Activated naive CD4-positive, alpha-beta T cell (primary cell): ENCODE measurements around the gene XYLT2.
A peak's percentile ranks its signal among the peaks of the same experiment; 100 is the strongest.
"Not testable (repeated sequence)": the region's sequence is repeated elsewhere in the genome, so short reads cannot be mapped to it uniquely, and the experiment has no call there.

Experiments
- DNase-seq, 4 experiments: peaks; one replicate each; lab custom pipeline; 2025; lab: John Stamatoyannopoulos, UW

Gene XYLT2

DNA sequence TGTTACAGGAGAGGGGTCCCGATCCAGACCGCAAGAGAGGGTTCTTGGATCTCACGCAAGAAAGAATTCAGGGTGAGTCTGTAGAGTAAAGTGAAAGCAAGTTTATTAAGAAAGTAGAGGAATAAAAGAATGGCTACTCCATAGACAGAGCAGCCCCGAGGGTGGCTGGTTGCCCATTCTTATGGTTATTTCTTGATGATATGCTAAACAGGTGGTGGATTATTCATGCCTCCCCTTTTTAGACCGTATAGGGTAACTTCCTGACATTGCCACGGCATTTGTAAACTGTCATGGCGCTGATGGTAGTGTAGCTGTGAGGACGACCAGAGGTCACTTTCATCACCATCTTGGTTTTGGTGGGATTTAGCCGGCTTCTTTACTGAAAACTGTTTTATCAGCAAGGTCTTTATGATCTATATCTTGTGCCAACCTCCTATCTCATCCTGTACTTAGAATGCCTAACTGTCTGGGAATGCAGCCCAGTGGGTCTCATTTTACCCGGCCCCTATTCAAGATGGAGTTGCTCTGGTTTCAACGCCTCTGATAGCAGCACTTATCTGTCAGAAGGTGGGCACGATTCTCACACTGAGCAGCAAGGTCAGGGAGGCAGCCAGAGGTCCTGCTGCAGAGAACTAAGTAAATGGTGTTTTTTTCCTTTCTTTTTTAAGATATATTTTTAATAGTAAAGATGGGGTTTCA is 26.5 kb upstream of the XYLT2 start:
- DNase-seq = no peak

DNA sequence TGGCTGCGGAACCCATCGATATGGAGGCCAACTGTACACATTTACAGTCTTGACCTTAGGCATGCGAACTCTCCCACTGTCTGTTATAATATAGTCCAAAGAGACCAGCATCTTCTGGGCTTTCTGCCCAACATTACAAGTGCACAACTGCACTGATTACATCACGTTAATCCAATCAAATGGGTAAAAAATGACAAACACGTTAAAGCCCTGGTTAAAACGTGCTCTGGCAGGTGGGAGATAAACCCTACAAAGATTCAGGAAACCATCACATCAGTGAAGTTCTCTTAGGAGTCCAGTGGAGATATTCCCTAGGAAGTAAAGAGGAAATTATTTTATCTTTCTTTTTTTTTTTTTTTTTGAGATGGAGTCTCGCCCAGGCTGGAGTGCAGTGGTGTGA is 23.7 kb upstream of the XYLT2 start:
- no peak for DNase-seq

DNA sequence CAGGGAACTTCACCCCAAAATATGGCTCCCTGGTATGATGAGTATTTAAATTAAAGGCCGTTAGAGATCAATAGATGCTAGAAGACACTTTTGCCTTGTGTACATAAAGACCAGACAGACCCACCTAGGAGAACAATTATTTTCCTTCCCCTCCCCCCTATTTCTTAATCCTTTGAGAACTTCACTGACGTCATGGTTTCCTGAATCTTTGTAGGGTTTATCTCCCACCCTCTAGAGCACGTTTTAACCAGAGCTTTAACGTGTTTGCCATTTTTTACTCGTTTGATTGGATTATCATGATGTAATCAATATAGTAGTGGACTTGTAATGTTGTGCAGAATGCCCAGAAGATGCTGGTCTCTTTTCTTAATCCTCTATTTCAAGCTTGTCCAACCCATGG is 22.9 kb upstream of the XYLT2 start:
- DNase-seq = no peak

DNA sequence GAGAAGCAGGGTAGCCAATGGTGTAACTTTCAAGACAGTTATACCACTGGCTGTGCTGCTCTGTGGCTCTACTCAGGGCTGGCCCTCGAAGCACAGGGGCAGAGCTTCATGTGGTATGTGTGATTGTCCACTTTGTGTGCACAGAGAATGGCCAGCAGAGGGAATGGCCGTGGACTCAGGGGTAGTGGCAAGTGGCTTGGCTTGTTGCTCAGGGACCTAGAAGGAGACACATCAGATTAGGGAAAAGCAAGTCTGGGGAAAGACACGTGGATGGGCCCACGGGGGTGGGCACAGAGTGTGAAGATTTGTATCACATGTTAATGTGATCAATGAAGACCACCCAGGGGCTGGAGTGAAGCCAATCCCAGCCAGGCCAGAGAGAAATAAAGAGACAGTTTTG is 20.0 kb upstream of the XYLT2 start:
- DNase-seq = no peak

DNA sequence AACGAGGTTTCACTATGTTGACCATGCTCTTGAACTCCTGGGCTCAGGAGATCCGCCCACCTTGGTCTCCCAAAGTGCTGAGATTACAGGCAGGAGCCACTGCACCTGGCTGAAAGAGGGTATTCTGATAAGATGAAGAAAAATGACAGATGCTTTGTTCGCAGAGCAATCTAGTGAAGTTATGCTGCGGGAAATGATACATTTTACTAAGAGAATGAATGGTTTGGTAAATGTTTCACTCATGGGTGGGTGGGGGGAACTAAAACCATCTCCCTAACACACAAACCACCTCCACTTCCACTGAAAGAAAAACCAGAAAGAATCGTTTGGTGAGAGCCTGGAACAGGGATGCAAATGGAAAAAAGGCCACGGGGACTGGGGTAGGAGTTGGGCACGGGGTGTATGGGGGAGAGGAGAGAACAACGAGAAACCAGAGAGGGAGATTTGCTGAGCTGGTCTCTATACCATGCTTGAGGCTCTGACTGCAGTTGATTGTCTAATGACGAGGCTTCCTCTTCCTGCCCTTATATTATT is 19.0 kb upstream of the XYLT2 start:
- no peak for DNase-seq

DNA sequence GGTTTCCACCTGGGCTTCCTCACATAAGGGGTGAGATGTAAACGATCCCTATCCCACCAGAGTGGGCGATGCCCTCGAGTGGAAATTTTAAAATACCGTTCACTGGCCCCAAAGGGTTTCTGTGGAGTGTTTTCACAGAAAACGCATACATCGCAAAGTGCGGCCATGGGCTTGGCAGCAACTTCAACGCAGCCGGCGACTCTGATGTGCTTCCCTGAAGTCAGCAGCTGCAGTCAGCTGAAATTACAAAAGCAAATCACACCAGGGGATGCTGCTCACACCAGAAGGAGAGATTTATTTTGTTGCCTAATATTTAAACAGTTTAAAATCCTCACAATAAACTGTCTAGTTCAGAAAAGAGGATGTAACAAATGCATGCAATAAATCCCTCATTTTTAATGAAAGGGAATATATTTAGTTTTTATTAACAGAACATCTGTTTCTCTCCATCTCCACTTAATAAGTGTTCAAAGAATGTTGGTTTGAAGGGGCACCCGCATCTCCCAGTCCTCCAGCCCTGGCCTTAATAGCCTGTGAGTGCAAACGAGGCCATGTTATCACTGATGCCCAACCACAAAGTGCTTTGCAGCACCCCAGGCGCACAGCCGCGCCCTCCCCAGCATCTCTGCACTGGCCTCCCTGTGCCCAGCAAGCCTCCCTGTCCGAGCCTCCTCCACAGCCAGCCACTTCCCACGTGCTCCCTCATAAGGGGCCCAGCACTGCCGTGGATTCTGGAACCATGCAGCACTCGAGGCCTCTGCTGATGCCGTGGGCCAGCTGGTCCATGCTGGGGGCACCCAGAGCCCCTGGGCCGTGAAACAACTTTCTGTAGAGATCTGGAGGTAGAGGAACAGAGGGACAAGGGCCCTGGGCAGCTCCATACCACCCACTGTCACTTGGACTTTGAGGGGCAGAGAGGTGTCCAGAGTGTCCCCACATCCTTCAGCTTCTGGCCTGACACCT is 17.3 kb upstream of the XYLT2 start:
- no peak for DNase-seq

DNA sequence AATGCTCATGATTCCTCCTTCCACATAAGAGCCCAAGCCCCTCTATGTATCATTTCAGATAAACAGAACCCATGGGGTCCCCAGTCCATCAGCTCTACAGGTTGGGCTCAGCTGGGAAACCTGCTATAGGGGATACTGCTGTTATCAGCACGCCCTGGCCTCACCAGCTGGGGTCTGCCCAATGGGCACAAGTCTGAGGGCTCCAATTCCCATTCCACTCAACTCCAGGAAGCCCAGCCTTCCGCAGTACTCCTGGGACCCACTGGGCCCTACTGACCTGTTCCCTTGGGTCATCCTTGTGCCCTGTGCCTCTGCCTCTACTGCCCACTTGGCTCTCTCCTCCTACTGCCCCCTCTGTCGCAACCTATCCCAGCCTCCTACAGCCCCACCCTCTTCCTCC is 16.2 kb upstream of the XYLT2 start:
- no peak for DNase-seq

DNA sequence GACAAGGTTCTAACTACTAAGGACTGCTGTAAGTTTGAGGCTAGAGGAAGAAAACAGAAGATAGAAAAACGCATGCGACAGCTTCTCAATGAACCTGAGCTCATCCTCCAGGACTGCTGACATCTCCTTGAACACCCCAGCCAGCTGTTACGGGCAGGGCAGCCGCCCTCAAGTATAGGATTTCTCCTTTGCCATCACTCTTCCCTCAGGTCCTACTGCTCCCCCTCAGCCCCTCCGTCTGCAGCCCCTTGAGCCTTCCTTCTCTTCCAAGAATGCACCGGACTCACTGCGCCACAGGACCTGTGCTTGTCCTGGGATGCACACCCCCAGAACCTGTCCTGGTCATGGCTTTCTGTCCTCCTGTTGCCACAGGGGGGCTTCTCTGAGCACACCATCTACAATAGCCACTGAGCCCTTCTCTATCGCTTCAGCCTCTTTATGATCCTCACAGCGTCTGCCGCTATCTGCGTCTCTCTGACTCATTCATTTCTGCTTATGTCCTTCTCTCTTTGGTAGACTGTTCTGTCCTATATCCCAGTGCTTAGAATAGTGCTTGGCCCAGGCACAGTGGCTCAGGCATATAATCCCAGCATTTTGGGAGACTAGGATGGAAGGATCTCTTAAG is 15.7 kb upstream of the XYLT2 start:
- no peak for DNase-seq

DNA sequence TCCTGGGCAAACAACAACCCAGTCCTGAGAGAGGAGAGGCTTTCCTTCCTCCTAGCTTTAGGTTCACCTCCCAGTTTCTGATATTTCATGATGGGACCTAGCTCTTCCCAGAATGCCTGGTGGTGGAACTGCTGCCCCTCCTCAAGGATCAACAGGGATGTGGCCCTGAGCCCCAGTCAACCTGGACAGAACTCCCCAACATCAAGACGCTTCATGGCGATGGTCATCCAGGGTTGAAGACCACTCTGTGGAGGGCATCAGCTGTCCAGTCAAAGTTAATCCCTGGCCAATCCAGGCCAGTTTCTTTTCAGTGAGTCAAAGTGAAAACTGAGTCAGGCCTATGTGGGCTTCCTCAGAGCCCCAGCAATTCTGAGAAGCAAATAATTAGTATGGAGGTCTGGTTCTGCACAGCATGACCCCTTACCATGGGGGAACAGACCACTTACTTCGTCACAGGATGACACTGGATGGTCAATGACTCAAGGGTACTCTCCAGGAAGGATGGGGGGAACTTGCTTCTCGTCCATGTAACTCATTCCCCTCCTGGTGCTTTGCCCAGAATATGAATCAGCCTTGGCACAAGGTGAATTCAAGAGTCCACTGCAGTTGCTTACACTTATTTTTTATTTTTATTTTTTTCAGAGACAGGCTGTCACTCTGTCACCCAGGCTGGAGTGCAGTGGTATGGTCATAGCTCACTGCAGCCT is 14.7 kb upstream of the XYLT2 start:
- DNase-seq = no peak

DNA sequence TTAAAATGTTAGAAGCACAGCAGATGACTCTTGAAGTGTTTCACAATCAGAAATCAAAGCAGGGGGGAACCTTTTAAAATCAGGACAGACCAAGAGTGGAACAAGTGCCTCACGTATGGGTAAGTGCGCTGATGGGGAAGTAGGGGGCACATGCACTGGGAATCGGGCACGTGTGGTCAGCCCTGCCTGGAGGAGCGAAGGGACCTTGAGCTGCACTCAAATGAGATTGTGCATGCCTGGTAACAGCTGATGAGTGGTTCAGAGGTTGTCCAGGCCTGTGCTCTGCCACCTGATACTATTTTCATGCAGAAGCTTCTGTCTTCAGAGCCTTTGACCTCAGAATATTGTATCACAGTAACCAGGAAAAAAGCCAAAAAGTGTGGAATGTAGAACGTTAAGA is 13.7 kb upstream of the XYLT2 start:
- DNase-seq = no peak

DNA sequence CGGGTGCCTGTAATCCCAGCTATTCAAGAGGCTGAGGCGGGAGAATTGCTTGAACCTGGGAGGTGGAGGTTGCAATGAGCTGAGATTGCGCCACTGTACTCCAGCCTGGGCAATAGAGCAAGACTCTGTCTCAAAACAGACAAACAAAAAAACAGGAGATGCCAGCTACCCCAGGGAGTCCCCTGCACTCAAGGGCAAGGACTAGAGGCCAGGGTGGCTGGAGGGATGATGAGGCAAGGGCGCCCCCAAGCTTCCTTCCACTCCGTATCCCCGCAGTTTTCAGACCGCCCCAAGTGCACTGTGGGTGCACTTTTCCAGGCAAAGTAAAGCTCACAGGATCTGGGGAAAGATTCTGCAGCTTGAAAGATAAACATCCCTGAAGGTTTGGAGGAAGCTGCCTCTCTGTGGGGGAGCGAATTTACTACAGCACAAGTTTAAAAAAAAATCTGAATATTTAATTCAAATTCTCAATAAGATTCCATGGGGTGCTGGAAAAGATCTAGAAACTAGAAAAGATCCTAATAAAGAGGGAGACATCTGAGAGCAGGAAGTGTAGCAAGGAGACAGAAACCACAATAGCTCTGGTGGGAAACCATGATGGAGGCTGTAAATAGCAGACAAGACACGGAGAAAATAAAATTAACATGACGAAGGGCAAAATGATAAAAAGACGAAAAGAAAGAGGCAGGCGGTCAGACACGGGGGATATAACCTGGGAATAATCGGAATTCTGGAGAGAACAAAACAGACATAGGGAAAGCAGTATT is 12.5 kb upstream of the XYLT2 start:
- not testable (repeated sequence) for DNase-seq

DNA sequence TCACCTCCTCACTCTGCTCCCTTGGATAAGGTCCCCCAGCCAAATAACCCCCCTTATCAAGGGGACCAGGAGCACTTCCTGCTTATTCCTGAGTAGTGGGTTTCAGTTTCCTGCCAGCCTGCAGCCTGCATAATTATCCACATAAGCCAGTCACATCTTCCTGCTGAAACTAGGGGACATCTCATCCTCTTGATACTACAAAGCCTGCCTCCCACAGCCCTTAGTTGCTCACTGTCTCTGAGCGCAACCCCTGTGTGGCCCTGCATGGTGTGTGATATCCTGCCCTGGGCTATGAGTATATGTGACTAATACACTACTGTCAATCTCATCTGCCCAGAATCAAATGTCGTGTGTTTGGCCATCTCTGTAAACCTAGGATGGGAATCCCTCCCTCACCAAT is 8.0 kb upstream of the XYLT2 start:
- no peak for DNase-seq

DNA sequence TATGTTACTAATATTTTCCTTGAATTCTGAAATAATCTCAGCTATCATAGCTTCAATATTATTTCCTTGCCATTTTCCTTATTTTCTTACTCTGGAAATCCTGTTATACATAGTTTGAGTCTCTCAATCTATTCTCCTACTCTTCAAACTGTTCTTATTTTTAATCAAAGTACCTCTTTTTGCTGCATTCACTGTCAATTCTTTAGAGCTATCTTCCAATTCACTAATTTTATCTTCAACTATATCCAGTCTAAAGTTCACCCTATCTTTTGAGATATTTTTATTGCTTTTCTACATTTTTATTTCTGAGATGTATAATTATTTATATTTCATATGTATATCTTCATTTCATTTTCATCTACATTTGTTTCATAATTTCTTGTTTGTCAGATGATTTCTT is 7.3 kb upstream of the XYLT2 start:
- DNase-seq = no peak

DNA sequence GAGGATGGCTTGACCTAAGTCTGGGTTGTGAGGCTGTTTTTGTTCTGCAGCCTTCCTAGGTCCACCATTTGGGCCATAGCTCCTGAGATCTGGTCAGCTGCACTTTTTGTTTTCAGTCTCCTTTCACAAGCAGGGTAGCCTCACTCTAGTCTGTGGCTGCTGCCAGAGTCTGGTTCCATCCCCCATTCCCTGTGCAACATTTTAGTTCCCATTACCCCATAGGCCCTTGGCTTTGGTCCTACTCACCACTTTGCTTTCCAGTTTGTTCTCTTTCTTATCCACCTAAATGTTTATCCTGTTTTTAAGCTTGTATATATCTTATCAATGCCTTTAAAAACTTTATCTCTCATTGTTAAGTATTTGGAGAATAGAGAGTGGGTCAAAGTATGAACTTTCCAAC is 6.5 kb upstream of the XYLT2 start:
- no peak for DNase-seq

DNA sequence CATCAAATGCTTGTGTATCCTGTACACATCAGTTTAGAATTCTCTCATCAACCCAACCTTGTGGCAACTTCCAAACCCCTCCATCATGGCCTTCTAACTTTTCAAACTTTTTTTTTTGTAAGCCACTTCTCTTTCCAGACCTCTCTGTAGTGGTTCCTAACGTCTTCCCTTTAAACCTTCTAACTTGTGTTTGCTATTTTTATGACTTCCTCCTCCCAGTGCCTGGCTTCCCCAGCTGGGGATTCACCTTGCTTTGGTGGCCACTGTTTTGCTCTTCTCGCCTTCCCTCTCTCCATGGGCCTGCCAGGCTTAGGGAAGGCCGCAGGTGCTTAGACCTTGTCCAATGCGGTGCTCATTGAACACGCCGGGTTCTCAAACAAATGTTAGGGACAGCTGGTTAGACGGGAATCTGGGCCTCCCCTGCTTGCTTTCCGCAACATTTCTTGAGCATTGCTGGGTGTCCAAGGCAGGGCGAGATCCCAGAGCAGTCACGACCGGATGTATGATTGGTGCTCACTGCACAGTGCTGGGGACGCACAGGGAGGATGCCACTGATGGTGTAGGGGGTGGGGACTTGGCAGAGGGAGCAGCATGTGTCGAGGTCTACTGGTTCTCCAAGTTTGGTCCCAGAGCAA is 1.1 kb upstream of the XYLT2 start:
- no peak for DNase-seq

DNA sequence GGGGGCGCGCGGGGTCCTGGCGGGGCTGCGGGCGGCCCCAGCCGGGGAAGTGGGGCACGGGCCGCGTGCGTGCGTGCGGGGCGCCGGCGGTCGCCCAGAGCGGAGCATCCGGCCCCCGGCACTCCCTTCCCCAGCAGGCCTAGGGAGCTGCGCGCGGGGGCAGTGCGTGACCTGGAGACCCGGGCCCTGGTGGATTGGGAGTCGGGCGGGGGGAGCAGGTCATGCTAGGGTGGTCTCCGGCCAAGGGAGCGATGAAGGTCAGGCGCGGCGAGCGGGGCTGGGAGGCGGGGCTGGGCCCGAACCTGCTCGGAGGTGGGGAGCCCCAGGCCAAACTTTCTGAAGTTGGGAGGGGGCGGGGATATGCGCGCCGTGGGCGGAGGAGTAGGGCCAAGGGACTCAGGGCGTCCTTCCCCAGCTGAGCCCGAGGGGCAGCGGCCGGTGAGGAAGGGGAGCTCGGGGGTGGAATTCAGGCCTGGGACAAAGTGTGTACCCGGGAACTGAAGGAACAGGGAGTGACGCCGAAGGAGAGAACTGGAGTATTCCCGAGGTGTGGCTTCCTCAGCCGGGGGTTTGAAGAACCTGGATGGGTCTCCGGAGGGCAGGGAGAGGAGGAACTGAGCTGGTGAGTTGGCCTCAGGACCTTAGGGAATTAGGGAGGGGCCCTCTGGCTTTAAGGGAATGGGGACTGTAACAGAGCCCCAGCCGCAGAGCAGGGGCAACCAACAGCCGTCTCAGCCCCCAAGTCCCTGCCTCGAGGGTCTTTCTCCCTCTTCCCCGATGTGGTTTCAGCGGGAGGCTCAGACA is 589 bp downstream of the XYLT2 start:
- DNase-seq = peak in 1 of 4 experiments; percentile 67

DNA sequence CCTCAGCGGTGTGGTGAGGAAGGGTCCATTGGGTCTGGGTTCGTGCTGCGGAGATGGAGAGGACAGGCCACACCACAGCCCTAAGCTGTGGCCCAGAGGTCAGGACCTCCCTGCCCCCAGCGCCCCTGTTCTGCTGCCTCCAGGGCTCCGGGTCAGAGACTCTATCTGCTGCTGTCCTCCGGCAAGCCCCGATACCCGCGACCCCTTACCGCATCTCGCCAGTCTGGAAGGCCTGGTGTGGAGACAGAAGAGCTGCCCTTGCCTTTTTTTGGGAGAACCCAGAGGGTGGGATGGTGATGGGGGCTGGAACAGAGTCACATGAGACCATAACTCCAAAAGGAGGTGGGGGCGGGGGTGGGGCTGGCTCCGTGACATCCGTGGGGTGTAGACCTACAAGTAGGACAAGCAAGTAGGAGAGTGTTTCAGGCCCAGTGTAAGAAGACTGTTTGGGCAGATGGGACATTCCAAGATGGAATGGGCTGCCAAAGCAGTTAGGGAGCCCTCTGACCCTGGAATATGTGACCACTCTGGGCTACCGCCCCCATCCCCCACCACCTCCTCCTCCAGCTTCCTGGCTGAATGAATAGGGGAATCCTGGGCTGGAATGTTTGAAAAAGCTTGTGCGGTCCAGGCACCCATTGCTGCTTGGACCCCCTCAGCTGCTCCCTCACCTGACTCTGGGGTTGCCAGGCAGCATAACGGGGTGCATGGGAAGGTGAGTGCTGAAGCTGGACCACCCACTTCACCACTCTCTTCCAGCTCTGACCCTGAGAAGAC is 1.4 kb downstream of the XYLT2 start:
- no peak for DNase-seq

DNA sequence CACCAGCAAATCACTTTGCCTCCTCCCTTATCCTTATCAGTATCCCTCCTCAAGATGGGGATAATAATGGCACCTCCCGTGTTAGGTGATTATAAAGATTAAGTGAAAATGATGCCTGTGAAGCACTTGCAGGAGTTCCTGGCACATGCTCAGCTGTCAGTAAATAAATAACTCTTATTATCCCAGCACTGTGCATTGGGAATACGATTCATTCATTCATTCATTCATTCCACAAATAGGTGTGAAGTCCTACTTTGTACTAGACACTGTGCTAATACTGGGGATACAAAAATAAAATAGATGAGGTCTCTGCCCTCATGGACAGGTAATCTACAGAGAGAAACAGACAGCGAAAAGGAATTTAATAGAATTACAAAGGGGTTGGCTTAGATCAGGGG is 2.0 kb downstream of the XYLT2 start:
- DNase-seq = no peak
